PC-3 (cell line): ENCODE measurements around the gene SLC12A5. TPM values are rescaled to one million over a fixed set of nuclear protein-coding genes. Genes with fewer than 3 reads are reported as not detected.

ENCODE experiments used
- ATAC-seq: fragments of 200-7000 bp; cut with Tn5 transposase; 2 replicates; pipeline ENCODE4 v1.9.1; 2020; ENCODE audit warnings: mild to moderate bottlenecking, moderate library complexity
- BruUV-seq: library from RNA; stranded (reverse); fragments of 400-500 nt; replicated peaks from 2 replicates; lab custom pipeline; 2021; lab: Mats Ljungman, UMichigan
- CTCF ChIA-PET: fragments of 300-600 bp; sonication (Branson Sonifier 250); formaldehyde crosslinking; loops from one replicate; lab custom pipeline; 2022; ENCODE audit warnings: antibody characterized with exemption; lab: Charles Lee
- POLR2A ChIA-PET: fragments of 300-600 bp; sonication (Branson Sonifier 250); formaldehyde crosslinking; loops from one replicate; lab custom pipeline; 2022; ENCODE audit warnings: antibody characterized with exemption; ENCODE audit not compliant: unreplicated experiment; lab: Charles Lee
- DNase-seq: peaks from one replicate; pipeline ENCODE4 v3.0.0-alpha.2; 2015
- H2AFZ ChIP-seq: fragments of 300-600 bp; sonication (generic); 2 replicates; pipeline ENCODE4 v1.6.0; 2016; ENCODE audit warnings: antibody characterized with exemption, low read length
- H3F3A ChIP-seq: fragments of 300-600 bp; sonication (generic); one replicate; pipeline ENCODE4 v1.6.0; 2017; ENCODE audit warnings: antibody characterized with exemption, low read length, control low read depth, mild to moderate bottlenecking; ENCODE audit not compliant: unreplicated experiment
- H3K27ac ChIP-seq: fragments of 300-600 bp; sonication (generic); 2 replicates; pipeline ENCODE4 v1.5.1; 2016; ENCODE audit warnings: mild to moderate bottlenecking, low read length
- H3K27me3 ChIP-seq: fragments of 300-600 bp; sonication (generic); 2 replicates; pipeline ENCODE4 v1.6.1; 2016; ENCODE audit warnings: low read length, mixed read lengths
- H3K36me3 ChIP-seq: fragments of 300-600 bp; sonication (generic); 2 replicates; pipeline ENCODE4 v1.6.1; 2016; ENCODE audit warnings: low read depth, mixed run types, low read length, mixed read lengths
- H3K4me1 ChIP-seq: fragments of 300-600 bp; sonication (generic); 2 replicates; pipeline ENCODE4 v1.5.1; 2016; ENCODE audit warnings: low read length; ENCODE audit not compliant: insufficient read depth
- H3K4me2 ChIP-seq: fragments of 300-600 bp; sonication (generic); 2 replicates; pipeline ENCODE4 v1.6.0; 2016; ENCODE audit warnings: low read length
- H3K4me3 ChIP-seq: fragments of 300-600 bp; sonication (generic); 2 replicates; pipeline ENCODE4 v1.5.1; 2016; ENCODE audit warnings: mild to moderate bottlenecking, low read length, mixed read lengths
- H3K79me2 ChIP-seq: fragments of 300-600 bp; sonication (generic); 2 replicates; pipeline ENCODE4 v1.6.1; 2017; ENCODE audit warnings: low read length, mixed read lengths
- H3K9ac ChIP-seq: fragments of 300-600 bp; sonication (generic); 2 replicates; pipeline ENCODE4 v1.6.0; 2016; ENCODE audit warnings: mild to moderate bottlenecking, low read length
- H3K9me2 ChIP-seq: fragments of 300-600 bp; sonication (generic); replicated peaks from 2 replicates; pipeline ENCODE4 v1.6.1; 2016; ENCODE audit warnings: mixed run types, low read length, mixed read lengths
- H3K9me3 ChIP-seq: fragments of 300-600 bp; sonication (generic); 2 replicates; pipeline ENCODE4 v1.6.1; 2016; ENCODE audit warnings: low read length, mixed read lengths
- H4K20me1 ChIP-seq: fragments of 300-600 bp; sonication (generic); 2 replicates; pipeline ENCODE4 v1.6.1; 2016; ENCODE audit warnings: low read length, mixed read lengths
- EZH2 ChIP-seq: fragments of 300-600 bp; sonication (generic); IDR thresholded peaks from one replicate; pipeline ENCODE4 v1.6.1; 2017; ENCODE audit warnings: antibody characterized with exemption, mild to moderate bottlenecking, low read length; ENCODE audit not compliant: unreplicated experiment
- EZH2phosphoT487 ChIP-seq: fragments of 300-600 bp; sonication (generic); IDR thresholded peaks from 2 replicates; pipeline ENCODE4 v1.6.1; 2018; ENCODE audit warnings: mild to moderate bottlenecking, antibody characterized with exemption, low read length, borderline replicate concordance
- intact Hi-C: fragments of 100-400 bp; cut with micrococcal nuclease; formaldehyde crosslinking; loops from 2 replicates; pipeline ENCODE4 v1.9.0; 2023
- total RNA-seq: library from RNA; depleted of rRNA; stranded (reverse); fragments of >200 nt; gene quantifications from 2 replicates; pipeline ENCODE4 v1.2.3, GENCODE V29; 2014
- TF ChIP-seq, protein P1 (sequence below): fragments of 300-600 bp; sonication (generic); conservative IDR thresholded peaks from 2 replicates; pipeline ENCODE4 v1.5.1; 2017; ENCODE audit warnings: antibody characterized with exemption, low read depth, mild to moderate bottlenecking, low read length

SLC12A5 gene
- total RNA-seq, 1 experiment from 2014 or later, result 2.4 TPM

DNA sequence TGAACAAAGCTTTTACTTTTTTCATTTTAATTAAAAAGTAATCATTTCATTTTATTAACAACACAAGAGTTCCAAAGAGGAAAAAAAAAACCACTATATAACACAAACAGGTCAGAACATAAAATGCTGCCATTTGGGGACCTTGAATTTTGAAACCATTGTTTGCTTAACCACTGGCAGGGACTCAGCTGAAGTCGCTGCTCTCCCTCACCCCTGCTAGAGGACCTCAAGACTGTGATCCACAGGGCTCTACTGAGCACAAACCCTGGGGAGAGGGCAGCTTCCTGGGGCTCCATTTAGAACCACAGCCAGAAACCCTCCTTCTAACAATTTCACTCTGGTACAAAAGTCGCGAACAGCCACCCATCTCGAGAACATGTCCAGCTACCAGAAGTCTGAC lies 32.0 kb downstream of the SLC12A5 start:
- ChIA-PET POLR2A (no interaction called here), CTCF (no interaction called here)
- ATAC-seq (no peak), DNase-seq (no peak)
- no TSS peak for BruUV-seq
- TF ChIP-seq, protein P1, sequence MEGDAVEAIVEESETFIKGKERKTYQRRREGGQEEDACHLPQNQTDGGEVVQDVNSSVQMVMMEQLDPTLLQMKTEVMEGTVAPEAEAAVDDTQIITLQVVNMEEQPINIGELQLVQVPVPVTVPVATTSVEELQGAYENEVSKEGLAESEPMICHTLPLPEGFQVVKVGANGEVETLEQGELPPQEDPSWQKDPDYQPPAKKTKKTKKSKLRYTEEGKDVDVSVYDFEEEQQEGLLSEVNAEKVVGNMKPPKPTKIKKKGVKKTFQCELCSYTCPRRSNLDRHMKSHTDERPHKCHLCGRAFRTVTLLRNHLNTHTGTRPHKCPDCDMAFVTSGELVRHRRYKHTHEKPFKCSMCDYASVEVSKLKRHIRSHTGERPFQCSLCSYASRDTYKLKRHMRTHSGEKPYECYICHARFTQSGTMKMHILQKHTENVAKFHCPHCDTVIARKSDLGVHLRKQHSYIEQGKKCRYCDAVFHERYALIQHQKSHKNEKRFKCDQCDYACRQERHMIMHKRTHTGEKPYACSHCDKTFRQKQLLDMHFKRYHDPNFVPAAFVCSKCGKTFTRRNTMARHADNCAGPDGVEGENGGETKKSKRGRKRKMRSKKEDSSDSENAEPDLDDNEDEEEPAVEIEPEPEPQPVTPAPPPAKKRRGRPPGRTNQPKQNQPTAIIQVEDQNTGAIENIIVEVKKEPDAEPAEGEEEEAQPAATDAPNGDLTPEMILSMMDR, result no peak
- TF ChIP-seq EZH2phosphoT487 (no peak), EZH2 (no peak)
- H3K9ac ChIP-seq, result no peak overlapping the region
- no peaks in the 10 kb centered on the region for H3K9me3 ChIP-seq
- no peaks in the 10 kb centered on the region for H3K9me2 ChIP-seq
- H3K36me3 ChIP-seq, result peaks cover 47% of the 10 kb centered on the region
- intact Hi-C loops, result no loop called here
- no peaks in the 10 kb centered on the region for H3F3A ChIP-seq
- no peak overlapping the region for H3K4me3 ChIP-seq
- H3K4me2 ChIP-seq, result no peak overlapping the region
- H3K79me2 ChIP-seq, result no peaks in the 10 kb centered on the region
- H2AFZ ChIP-seq, result no peak overlapping the region
- H4K20me1 ChIP-seq, result no peaks in the 10 kb centered on the region
- H3K4me1 ChIP-seq, result no peaks in the 10 kb centered on the region
- H3K27ac ChIP-seq, result no peak overlapping the region
- no peaks in the 10 kb centered on the region for H3K27me3 ChIP-seq

DNA sequence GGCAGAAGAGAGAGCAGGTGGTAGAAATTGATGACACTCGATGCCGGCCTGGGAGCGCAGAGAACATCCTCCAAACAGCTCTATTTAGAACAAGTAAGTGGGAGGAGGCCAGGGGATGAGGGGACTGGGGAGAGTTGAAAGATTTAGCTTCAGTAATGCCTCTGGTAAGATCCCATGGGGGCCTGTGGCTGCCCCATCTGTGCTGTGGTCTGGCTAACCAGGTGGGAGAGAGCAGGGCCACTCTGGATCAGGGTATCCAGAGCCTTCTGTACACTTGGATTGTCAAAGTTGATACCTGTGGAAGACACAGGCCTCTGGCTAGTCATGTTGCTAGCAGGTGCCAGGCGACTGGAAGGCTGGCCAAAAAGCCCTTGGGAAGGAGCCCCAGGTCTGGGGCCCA lies 33.1 kb downstream of the SLC12A5 start:
- H4K20me1 ChIP-seq, result no peaks in the 10 kb centered on the region

DNA sequence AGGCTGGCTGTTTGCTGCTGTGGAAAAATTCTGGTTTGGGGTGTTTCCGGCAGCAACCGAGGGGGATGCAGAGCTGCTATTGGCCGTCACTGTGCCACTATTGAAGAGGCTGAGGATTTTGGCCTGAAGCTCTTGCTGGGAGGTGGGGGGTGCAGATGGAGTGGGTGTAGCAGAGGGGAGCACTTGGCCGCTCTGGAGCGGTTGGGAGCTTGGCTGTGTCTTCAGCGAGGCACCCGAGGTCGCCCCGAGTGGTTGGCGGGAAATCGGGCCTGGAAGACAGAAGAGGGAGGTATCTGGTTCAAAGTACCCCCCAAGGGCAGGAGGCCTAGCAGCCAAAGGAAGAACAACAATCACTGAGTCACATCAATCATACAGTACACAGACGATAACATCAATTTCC lies 33.6 kb downstream of the SLC12A5 start:
- H3F3A ChIP-seq, result no peaks in the 10 kb centered on the region
- intact Hi-C loops, result no loop called here
- DNase-seq (no peak), ATAC-seq (no peak)
- H3K4me2 ChIP-seq, result no peak overlapping the region
- no peak overlapping the region for H3K4me3 ChIP-seq
- peaks cover 59% of the 10 kb centered on the region for H3K36me3 ChIP-seq
- H2AFZ ChIP-seq, result no peak overlapping the region
- no peaks in the 10 kb centered on the region for H4K20me1 ChIP-seq
- no peaks in the 10 kb centered on the region for H3K9me3 ChIP-seq
- H3K27ac ChIP-seq, result no peak overlapping the region
- TF ChIP-seq, protein P1, result no peak
- TF ChIP-seq EZH2phosphoT487, result no peak
- ChIA-PET POLR2A (no interaction called here), CTCF (no interaction called here)
- no peaks in the 10 kb centered on the region for H3K9me2 ChIP-seq
- no peaks in the 10 kb centered on the region for H3K79me2 ChIP-seq
- H3K4me1 ChIP-seq, result no peaks in the 10 kb centered on the region
- no peaks in the 10 kb centered on the region for H3K27me3 ChIP-seq
- no peak overlapping the region for H3K9ac ChIP-seq
- TSS peak; percentile 3 for BruUV-seq

More for the DNA sequence above, 33.1 kb downstream of the SLC12A5 start:
- Histone ChIP-seq H3F3A (no peaks in the 10 kb centered on the region), H3K27me3 (no peaks in the 10 kb centered on the region), H3K9ac (no peak overlapping the region), H3K27ac (no peak overlapping the region), H3K4me1 (no peaks in the 10 kb centered on the region), H3K9me3 (no peaks in the 10 kb centered on the region), H3K9me2 (no peaks in the 10 kb centered on the region), H3K4me3 (no peak overlapping the region), H2AFZ (no peak overlapping the region), H3K36me3 (peaks cover 59% of the 10 kb centered on the region), H3K4me2 (no peak overlapping the region), H3K79me2 (no peaks in the 10 kb centered on the region)
- intact Hi-C loops, result no loop called here
- TF ChIP-seq, protein P1, result no peak
- TF ChIP-seq EZH2phosphoT487 (no peak), EZH2 (no peak)
- BruUV-seq, result no TSS peak
- ChIA-PET POLR2A (no interaction called here), CTCF (no interaction called here)
- no peak for DNase-seq
- ATAC-seq, result no peak
